HG03060 (cell line): ENCODE data around the gene CRADD.
"Not testable (repeated sequence)": the region's sequence is repeated elsewhere in the genome, so short reads cannot be mapped to it uniquely, and the experiment has no call there.

ENCODE experiments used
- ATAC-seq: cut with Tn5 transposase; IDR thresholded peaks from one replicate; pipeline ENCODE4 v1.9.1; 2021; ENCODE audit warnings: low read depth, moderate number of reproducible peaks; ENCODE audit not compliant: unreplicated experiment

Gene CRADD

DNA sequence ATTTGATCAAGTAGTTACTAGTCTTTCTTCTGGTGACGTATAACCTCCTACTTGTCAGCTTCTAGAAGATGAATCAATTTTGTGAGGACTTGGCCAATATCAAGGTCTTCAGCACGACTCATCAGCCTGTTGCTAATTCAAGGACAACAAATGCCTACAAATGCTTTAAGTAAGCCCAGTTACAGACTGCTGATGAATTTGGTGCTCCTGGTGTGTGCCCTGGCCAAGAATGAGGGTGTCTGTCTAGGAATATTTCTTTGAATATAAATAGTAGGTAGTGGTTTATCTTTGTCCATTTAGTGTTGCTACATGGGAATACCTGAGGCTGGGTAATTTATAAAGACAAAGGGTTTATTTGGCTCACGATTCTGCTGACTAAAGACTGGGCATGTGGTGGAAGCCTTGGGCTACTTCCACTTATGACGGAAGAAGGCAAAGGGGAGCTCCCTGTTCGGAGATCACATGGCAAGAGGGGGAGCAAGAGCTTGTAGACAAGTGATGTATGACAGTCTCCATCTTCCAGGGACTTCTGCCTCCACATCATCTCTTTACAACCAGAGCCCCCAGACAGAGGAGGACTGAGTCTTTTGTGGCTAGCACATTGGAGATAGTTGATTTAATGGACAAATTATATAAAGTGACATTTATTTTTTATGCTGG, 180.2 kb downstream of the CRADD start:
- no peak for ATAC-seq

DNA sequence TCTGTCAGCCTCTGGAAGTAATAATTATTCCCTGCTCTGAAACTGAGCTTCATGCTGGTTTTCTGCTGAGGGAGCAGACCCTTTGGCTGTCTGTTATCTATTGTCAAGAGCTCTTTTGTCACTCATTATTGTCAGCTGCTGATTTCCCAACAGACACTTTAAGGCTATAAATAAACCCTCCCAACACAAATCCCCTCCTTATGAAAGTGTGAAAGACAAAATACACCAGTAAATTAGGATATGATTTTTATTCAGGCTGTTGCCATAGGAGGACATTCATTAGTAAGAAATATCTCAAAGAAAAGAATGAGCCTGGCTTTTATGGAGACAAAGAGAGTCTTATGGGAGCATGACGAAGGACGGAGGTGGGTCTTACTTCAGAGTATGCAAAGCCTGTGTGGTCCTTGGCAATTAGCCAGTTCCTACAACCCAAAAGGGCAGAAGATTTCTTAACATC, 180.8 kb downstream of the CRADD start:
- no peak for ATAC-seq

DNA sequence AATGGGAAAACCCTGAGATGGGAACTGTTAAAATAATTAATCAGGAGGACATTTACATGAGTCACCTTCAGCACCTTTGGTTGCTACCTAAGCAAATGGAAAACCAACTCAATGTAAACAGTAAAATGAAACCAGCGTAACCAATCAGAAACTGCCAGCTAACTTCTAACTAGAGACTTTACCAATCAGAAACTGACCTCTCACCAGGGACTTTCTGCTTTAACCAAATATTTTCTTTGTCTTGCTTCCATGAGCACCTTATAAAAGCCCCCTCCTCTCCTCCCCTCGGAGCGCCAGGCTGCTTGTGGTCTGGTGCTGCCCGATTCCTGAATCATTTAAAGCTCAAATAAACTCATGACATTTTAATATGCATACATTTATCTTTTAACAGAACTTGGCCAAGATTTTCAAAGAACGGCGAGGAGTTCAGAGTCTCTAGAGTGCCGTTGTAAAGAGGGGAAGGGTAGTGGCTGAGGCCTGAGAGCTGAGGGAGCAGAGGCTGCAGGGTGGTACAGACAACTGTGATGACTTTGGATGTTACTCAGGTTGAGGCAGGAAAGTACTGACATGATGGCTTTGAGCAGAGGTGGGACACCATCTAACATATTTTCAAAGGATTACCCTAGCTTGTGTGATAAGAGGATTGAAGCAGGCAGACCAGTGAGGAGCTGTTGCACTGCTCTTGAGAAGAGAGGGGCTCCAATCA, 183.6 kb downstream of the CRADD start:
- no peak for ATAC-seq

DNA sequence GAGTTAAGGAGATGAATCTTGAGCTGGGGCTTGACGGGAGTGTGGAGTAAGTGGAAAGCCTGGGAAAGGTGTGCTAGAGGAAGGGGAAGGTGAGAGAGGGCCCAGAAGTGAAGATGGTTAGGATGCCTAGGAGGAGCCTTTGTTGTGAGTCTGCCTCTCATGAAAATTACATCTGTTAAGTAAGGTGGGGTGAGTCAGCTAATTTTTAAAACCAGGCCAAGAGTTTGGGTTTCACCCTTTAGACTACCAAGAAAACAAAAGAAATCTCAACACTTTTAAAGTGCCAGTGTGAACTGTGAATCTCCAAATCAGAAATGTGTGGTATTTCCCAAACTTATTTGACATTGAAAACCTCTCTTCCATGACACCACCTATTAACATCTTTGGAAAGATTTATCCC, 185.2 kb downstream of the CRADD start:
- ATAC-seq = no peak

DNA sequence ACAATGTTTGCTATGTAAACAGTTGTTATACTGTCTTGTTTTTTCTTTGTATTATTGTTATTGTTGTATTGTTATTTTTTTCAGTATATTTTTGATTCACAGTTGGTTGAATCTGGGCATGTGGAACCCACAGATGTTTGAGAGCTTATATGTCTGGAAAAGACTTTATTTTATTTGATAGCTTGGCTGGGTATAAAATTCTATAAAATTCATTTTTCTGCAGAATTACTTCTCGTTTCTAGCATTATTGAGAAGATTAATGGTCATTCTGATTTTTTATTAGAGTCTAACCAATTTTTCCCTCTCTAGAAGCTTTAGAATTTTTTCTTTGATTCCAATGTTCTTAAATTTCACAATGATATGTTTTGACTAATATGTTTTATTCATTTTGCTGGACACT, 188.6 kb downstream of the CRADD start:
- ATAC-seq = no peak

DNA sequence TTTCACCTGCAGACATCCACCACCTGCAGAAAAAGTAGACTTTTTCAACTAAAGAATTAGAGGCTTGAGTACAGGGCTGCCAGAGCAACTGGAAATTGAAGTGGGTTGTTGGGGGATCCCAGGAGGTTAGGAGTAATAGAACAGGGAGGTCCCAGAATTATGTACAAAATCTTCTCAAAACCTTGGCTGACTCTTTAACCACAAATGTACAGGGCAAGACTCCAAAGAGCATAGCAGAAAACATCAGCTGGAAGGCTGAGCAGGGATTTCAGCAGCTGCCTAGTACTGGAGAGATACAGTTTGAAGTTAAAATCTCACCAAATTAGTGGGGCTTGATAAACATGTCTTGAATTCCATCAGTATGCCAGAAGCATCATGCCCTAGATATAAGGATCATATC, 191.6 kb downstream of the CRADD start:
- no peak for ATAC-seq

DNA sequence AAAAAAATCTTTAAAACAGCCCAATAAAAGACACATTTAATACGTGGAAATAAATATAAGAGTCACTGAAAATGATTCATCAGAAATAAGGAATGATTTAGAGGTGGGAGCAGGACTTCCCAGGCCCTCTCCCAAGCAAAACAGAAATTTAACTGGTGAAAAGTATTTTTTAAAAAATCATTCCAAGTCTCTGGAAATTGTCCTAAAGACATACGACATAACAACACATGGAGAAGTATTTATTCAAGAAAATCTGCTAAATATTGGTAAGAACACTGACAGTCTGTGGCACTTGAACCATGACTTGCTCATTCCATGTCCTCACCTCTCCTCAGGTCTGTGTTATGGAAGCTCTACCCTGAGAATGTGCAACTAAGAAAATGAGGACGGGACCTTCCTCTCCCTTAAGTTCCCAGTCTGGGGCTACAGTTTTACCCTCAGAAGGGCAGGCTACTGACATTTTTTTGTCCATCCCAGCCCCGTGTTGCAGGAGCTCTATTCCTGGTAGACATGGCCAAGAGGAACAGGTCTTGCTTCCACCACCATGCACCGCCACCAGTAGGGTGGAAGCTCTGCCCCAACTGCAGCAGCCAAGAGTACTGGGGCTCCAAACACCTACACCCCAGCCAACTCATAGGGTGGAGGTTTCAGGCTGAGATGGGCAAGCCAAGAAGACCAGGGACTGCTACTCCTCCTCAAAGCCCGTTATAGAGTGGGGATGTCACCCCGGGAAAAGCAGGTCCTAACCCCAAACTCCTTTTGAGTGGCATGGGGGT, 193.0 kb downstream of the CRADD start:
- no peak for ATAC-seq

DNA sequence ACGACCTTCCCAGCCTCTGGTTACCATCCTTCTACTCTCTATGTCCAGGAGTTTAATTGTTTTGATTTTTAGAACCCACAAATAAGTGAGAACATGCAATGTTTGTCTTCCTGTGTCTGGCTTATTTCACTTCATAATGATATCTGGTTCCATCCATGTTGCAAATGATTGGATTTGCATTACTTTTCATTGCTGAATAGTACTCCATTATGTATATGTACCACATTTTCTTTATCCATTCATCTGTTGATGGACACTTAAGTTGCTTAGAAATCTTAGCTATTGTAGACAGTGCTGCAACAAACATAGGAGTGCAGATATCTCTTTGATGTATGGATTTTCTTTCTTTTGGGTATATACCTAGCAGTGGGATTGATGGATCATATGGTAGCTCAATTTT, 194.4 kb downstream of the CRADD start:
- ATAC-seq = not testable (repeated sequence)

DNA sequence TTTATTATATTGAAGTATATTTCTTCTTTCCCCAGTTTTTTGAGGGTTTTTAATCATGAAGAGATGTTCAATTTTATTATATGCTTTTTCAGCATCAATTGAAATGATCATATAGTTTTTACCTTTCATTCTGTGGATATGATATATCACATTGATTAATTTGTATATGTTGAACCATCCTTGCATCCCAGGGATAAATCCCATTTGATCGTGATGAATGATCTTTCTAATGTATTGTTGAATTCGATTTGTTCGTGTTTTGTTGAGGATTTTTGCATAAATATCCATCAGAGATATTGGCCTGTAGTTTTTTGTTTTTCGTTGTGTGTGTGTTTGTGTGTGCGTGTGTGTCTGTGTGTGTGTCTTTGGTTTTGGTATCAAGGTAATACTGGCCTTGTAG, 196.4 kb downstream of the CRADD start:
- no peak for ATAC-seq

DNA sequence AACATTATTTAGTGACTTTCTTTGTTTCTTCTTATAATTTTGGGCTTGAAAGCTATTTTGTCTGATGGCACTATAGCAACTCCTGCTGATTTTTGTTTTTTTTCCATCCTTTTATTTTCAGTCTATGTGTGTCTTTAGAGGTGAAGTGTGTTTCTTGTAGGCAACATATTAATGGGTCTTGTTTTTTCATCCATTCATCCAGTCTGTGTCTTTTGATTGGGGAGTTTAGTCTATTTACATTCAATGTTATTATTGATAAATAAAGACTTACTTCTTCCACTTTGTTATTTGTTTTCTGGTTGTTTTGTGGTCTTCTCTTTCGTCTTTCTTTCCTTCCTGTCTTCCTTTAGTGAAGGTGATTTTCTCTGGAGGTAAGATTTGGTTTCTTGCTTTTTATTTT, 198.0 kb downstream of the CRADD start:
- ATAC-seq = no peak

DNA sequence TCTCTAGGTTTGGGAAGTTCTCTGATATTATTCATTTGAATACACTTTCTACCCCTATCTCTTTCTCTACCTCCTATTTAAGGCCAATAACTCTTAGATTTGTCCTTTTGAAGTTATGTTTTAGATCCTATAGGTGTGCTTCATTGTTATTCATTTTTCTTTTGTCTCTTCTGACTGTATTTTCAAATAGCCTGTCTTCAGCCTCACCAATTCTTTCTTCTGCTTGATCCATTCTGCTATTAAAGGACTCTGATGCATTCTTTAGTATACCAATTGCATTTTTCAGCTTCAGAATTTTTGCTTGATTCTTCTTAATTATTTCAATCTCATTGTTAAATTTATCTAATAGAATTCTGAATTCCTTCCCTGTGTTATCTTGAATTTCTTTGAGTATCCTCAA, 199.2 kb downstream of the CRADD start:
- ATAC-seq = no peak

DNA sequence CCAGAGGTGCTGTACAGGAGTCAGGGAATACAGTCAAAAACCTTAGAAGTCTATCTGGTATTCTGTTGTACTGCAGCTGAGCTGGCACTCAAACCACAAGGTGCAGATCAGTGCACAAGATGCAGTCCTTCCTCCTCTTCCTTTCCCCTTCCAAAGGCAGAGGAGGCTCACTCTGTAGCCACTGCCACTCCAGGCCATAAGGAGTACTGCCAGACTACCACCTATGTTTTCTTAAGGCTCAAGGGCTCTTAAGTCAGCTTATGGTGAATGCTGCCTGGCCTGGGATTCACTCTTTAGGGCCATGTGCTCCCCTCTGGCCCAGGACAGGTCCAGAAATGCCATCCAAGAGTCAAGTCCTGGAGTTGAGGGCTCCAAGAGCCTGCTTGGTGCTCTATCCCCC, 200.3 kb downstream of the CRADD start:
- no peak for ATAC-seq

DNA sequence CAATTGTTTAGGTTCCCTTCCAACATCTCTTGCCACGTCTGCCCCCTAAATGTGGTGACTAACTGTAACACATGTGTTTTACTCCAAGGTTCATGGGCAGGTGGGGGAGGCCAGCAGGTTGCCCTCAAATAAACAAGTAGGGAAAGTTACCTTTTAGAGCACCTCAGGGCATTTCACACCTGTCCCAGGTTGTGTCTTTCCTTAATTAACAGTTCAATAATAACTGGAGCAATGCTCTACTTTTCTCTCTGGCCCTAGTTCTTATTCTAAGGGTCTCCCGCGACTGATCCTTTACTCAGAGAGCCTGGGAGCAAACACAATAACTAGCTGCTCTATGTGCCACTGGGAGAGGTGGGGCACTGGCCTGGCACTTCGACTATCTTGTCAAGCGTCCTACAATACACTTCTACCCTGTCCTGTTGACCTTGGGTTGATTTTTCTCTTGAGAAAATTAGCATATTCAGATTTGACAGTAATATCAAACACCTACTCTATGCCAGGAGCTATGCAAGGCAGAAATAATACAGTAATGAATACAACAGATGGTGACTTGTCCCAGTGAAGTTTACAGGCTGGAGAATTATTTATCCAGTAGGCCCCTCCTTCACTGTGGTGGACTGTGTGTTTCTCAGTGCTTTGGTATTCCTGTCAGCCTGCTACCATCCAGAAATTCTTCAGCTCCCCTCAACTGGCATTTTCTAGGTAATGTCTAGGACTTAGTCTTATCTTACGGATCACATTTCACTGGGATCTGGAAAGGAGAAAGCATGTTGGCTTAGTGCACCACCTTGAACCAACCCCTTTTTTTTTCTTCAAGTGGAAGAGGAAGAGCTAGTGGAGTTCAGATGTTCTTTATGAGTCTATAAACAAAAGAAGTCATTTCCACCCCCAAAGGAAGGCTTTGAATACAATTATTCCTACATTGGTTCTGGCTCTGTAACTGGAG, 202.6 kb downstream of the CRADD start:
- ATAC-seq = no peak

DNA sequence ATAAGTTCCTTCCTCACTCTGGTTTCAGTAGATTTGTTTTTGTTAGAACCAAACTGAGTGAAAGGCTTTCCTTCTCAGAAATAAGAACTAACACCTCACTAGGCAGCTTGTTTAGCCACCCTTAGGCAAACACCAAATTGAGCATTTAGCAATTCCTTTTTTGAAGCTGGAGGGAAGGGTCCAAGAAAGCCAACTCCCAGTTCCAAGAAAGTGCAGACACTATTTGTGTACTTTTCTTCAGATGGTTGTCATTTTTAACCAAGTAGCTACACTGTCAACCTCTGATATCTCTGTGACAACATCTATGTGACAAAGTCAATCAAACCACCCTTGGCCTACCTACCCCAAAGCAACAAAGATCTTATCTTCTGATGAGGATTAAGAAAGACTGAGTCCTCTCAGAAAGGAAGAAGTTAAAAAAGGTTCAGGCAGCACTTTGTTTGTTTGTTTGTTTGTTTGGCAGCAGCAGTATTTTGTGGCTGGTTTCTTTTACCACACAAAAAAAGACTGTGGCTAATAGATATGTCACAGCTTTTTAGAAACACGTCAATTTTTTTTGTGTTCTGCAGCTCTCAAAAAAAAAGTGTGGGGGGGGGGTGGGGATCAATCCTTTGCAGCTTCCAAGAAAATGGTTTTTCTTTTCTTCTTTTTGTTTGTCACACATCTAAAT, 203.8 kb downstream of the CRADD start:
- ATAC-seq = no peak

DNA sequence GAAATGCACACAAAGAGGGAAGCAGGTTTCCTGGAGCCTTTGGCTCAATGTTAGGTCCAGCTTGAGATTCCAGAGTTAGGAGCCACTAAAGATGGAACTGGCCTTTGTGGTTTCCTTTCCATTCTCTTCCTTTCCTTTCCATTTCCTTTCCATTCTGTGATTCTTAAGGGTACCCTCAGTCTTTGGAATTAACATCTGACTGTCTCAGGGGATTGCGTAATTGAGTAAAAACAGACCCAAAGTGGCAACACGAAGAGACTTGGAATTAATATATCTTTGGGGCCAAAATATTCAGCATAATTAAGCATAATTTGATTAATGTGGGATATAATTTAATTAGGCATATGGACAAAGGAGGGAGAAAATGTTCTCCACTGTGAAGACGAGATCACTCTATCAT, 205.6 kb downstream of the CRADD start:
- no peak for ATAC-seq

DNA sequence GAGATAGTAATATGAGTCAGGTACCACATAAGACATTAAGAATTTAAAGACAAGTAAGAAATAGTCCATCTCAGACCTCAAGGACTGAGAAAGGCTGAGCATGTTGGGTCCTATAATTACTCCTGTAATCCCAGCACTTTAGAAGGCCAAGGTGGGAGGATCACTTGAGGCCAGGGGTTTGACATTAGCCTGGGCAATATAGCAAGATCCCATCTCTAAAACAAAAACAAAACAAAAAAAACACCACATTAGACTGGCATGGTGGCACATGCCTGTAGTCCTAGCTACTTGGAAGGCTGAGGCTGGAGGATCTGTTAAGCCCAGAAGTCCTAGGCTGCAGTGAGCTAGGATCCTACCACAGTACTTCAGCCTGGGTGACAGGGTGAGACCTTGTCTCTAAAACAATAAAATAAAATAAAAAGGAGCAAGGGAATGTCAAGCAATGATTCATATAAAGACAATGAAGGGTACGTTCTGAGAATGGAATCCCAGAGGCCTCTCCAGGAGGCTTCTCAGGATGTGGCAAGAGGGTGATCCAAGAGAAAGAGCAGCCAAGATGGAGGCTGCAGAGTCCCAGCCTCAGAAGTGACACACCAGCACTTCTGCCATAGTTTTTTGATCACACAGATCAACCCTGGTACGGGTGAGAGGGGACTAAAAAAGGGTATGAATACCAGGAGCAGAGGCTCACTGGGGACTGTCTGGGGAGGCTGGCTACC, 206.4 kb downstream of the CRADD start:
- no peak for ATAC-seq

DNA sequence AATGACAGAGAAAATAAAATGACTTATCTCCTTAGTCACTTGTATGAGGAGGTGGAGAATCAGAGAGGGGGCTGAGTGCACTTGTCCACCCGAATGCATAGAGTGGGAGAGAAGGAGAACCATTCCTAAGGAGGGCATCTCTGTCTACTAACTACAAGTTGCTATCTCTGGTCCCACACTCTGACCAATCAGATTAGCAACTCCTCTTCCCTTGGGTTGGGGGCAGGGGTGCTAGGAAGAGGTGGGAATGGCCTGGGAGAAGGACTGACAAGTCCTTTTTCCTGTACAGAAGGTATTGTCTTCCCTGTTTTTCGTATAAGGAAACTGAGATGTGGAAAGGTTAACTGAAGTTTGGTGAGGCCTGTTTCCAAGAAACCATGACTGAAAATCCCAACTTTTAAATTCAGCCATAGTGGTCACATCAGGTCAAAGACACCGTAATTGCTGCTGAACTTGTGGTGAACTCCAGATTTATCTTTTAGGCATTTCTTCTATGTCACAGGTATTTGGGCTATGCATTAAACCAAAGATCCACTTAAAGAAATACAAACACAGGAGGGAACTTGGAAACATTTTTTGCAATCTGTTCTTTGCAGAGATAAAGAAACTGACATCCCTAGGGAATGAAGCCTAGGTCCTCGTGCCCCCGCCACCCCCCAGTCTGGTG, 207.8 kb downstream of the CRADD start:
- no peak for ATAC-seq

DNA sequence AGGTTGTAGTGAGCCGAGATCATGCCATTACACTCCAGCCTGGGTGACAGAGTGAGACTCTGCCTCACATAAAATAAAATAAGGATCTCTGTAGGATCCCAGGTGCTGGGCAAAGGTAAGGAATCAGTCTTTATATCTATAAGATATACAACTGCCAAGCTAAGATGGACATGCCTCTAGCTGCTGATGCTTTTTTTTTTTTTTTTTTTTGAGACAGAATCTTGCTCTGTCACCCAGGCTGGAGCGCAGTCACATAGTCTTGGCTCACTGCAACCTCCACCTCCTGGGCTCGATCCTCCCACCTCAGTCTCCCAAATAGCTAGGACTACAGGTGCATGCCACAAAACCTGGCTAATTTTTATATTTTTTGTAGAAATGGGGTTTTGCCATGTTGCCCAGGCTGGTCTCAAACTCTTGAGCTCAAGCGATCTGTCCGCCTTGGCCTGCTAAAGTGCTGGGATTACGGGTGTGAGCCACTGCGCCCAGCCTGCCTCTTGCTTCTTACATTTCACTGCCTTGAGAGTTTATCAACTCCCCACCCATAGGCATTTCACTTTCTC, 208.9 kb downstream of the CRADD start:
- ATAC-seq = not testable (repeated sequence)
